Small intestine (tissue), 7 donors: ENCODE results near the gene DPH2. TPM values are rescaled to one million over a fixed set of nuclear protein-coding genes. Genes with fewer than 3 reads are reported as not detected.

ENCODE experiments used
- DNase-seq, 2 donors: peaks; one replicate each; pipeline versions ENCODE4 v3.0.0 to v3.0.0-alpha.2; 2013
- FAIRE-seq: peaks from 2 replicates; lab custom pipeline; 2012; peaks lifted over from hg19 to GRCh38; lab: Jason Lieb, UNC
- H3K27ac ChIP-seq, 3 donors: one replicate each; pipeline ENCODE4 v1.5.1; 2013; ENCODE audit warnings: low read length in 2 of 3, mild to moderate bottlenecking in 2 of 3, control low read depth in 1 of 3, inconsistent platforms in 1 of 3, low read depth in 1 of 3, moderate library complexity in 1 of 3
- H3K27me3 ChIP-seq, 3 donors: one replicate each; pipeline ENCODE4 v1.6.1; 2013; ENCODE audit warnings: low read length in 3 of 3, inconsistent platforms in 1 of 3; ENCODE audit not compliant: control insufficient read depth in 3 of 3, insufficient read depth in 3 of 3
- H3K36me3 ChIP-seq, 3 donors: one replicate each; pipeline ENCODE4 v1.6.1; 2013; ENCODE audit warnings: low read length in 3 of 3, inconsistent platforms in 1 of 3, low read depth in 1 of 3, mild to moderate bottlenecking in 1 of 3, moderate library complexity in 1 of 3; ENCODE audit not compliant: control insufficient read depth in 3 of 3, insufficient read depth in 2 of 3
- H3K4me1 ChIP-seq, 3 donors: one replicate each; pipeline ENCODE4 v1.6.1; 2013; ENCODE audit warnings: low read length in 2 of 3, inconsistent platforms in 1 of 3, low read depth in 1 of 3, mild to moderate bottlenecking in 1 of 3, moderate library complexity in 1 of 3; ENCODE audit not compliant: control insufficient read depth in 3 of 3, insufficient read depth in 2 of 3
- H3K4me3 ChIP-seq, 3 donors: one replicate each; pipeline ENCODE4 v1.5.1; 2013; ENCODE audit warnings: low read length in 3 of 3, control low read depth in 1 of 3, inconsistent platforms in 1 of 3, low read depth in 1 of 3, mild to moderate bottlenecking in 1 of 3, moderate library complexity in 1 of 3
- H3K9me3 ChIP-seq, 2 donors: one replicate each; pipeline ENCODE4 v1.6.1; 2013; ENCODE audit warnings: low read depth in 1 of 2, low read length in 1 of 2; ENCODE audit not compliant: control insufficient read depth in 2 of 2, insufficient read depth in 1 of 2
- WGBS, 3 donors: extraction: QIAGEN DNeasy Blood & Tissue Kit; methylation state at CpG; one replicate each; pipeline ENCODE4 v1.1.7; 2013; 5-methylcytosine and 5-hydroxymethylcytosine counted together
- polyA plus RNA-seq, 4 donors: library from polyadenylated mRNA; stranded (reverse) in 3 of 4; unstranded in 1 of 4; fragments of 200-250 nt in 3 of 4; fragments of 120-200 nt in 1 of 4; gene quantifications; one replicate each; pipeline versions ENCODE4 v1.2.1 to v1.2.3, GENCODE V29; 2013
- donor health status: healthy with polysubstance abuse.
- donor health status: control.
- donor health status: control.
- donor health status: Bipolar disorder and iron deficiency.
- donor health status: healthy.

The DPH2 gene
- polyA plus RNA-seq, 4 donors, result 5.8 to 25.2 (median 15.6) TPM

DNA sequence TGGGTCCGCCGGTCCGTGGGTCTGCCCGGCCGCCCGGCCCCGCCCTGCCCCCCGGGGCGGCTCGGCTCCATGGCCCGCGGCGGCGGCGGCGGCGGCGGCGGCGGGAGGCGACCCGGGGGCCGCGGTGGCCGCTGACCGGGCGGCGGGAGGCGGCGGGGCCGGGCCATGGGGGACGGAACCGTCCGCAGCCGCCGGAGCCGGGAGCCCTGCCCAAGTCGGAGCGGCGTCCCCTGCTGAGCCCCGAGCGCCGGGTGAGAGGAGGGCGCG is 9.4 kb downstream of the DPH2 start:
- no peaks in the 10 kb centered on the region for H3K9me3 ChIP-seq
- peak overlapping the region; percentile 39 to 77 (median 45) for H3K4me3 ChIP-seq
- H3K27ac ChIP-seq, result peak overlapping the region in 2 of 3 donors; percentile 34 to 40
- peaks cover 0 to 61% (median 3%) of the 10 kb centered on the region in 3 donors for H3K36me3 ChIP-seq
- H3K4me1 ChIP-seq, result peaks cover 13 to 43% (median 14%) of the 10 kb centered on the region in 3 donors
- H3K27me3 ChIP-seq, result no peaks in the 10 kb centered on the region
- WGBS, 3 donors, result 0 to 1% (median 0%) methylated on average over 5 to 45 of the region's 45 CpGs
- DNase-seq (no peak), FAIRE-seq (no peak)

DNA sequence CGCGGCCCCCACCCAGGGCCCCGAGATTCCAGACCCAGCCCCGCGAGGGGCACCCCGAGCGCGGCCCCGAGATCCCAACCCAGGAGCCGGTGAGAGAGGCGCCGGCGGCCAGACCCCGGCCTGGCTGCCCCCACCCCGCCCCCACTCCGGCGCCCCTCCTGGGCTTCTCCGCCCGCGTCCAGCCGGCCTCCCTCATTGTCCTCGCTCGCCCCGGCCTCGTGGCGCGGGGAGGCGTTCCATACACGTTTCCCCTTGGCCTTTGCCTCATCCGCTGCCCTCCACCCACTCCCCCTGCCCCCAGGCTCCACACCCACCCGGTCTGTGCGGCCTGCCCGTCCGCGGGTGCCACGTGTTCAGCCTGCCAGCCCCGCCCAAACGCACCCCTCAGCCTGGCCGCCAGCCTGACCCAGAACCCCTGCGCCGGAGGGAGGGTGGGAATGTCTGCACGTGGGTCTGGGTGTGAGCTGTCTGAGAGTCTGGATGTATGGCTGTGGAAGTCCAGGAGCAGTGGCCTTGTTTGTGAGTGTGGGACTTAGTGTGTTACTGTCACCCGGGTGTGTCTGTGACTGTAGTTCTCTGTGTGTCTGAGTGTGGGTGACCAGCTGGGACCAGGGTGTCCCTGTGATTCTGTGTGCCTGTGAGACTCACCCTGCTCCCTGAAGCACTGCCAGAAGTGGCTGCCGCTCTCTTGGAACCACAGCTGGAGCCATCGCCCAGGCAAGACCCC is 9.9 kb downstream of the DPH2 start:
- Histone ChIP-seq H3K9me3 (no peaks in the 10 kb centered on the region), H3K4me3 (peak overlapping the region; percentile 39 to 77 (median 45)), H3K4me1 (peaks cover 13 to 43% (median 14%) of the 10 kb centered on the region in 3 donors), H3K36me3 (peaks cover 0 to 66% (median 3%) of the 10 kb centered on the region in 3 donors), H3K27ac (peak overlapping the region; percentile 34 to 42 (median 40)), H3K27me3 (no peaks in the 10 kb centered on the region)
- DNase-seq (peak; percentile 60 to 82), FAIRE-seq (no peak)
- 3 to 4% (median 4%) methylated on average over 29 to 45 of the region's 45 CpGs for WGBS, 3 donors

DNA sequence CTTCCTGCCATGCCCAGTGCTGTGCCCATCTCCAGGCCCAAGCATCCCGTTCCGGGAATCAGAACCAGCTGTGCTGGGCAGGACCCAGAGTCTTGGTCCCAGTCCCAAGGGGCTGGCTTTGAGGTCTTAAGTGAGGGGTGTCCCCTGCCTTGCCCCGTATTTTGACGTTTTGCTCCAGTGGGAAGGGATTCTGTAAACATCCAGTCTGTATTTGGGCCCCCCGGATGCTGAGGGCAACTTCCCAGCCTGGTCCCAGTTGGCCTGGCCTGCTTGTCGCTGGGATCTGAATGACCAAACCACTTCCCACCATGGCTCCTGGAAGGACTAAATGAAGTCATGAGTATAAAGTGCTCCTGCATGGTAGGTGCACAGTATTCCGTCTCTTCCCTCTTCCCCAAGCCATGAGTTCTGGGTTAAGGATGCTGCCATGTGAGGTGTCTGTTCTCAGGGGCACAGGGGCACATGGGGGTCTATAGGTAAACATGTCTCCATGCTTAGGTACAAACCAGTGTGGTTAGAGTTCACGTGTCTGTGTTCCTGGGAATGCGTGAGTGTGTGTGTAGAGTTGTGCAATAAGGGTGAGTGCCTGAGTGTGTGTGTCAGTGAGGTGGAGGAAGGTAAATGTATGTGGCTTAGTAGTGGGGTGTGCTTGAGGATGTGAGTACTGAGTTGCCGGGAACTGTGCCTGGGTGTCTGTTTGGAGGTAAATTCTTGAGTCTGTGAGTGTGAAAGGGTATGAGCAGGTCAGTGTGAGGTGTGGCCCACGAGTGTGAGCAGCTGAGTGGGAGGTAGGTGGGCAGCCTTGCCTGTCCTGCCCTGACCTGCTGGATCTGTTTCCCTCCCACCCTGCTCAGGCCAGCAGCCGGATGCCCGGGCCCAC is 10.7 kb downstream of the DPH2 start:
- Histone ChIP-seq H3K27me3 (no peaks in the 10 kb centered on the region), H3K9me3 (no peaks in the 10 kb centered on the region), H3K27ac (peak overlapping the region; percentile 24 to 42 (median 34)), H3K4me3 (peak overlapping the region in 1 of 3 donors; percentile 39), H3K36me3 (peaks cover 0 to 73% (median 4%) of the 10 kb centered on the region in 3 donors), H3K4me1 (peaks cover 13 to 43% (median 14%) of the 10 kb centered on the region in 3 donors)
- peak; percentile 33 to 36 for DNase-seq
- 47 to 63% (median 58%) methylated on average over 13 of the region's 13 CpGs for WGBS, 3 donors
- no peak for FAIRE-seq

DNA sequence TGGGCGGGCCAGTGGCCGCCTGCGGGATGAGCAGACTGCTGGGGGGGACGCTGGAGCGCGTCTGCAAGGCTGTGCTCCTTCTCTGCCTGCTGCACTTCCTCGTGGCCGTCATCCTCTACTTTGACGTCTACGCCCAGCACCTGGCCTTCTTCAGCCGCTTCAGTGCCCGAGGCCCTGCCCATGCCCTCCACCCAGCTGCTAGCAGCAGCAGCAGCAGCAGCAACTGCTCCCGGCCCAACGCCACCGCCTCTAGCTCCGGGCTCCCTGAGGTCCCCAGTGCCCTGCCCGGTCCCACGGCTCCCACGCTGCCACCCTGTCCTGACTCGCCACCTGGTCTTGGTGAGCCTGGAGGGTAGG is 11.3 kb downstream of the DPH2 start:
- H3K27ac ChIP-seq, result no peak overlapping the region

DNA sequence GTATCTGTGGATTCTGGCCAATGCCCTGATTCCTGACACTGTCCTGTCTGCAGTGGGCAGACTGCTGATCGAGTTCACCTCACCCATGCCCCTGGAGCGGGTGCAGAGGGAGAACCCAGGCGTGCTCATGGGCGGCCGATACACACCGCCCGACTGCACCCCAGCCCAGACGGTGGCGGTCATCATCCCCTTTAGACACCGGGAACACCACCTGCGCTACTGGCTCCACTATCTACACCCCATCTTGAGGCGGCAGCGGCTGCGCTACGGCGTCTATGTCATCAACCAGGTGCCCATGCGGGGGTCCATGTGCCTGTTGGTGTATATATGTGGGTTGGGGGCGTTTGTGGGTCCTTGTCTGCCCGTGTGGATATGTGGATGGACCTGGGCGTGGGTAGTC is 11.8 kb downstream of the DPH2 start:
- Histone ChIP-seq H3K4me1 (peaks cover 4 to 45% (median 4%) of the 10 kb centered on the region in 3 donors), H3K9me3 (no peaks in the 10 kb centered on the region), H3K4me3 (no peak overlapping the region), H3K36me3 (peaks cover 0 to 71% (median 5%) of the 10 kb centered on the region in 3 donors), H3K27ac (no peak overlapping the region), H3K27me3 (no peaks in the 10 kb centered on the region)
- DNase-seq (no peak), FAIRE-seq (no peak)
- 93 to 95% (median 94%) methylated on average over 20 of the region's 20 CpGs for WGBS, 3 donors

More for the DNA sequence above, 11.3 kb downstream of the DPH2 start:
- DNase-seq (peak in 1 of 2 donors; percentile 51), FAIRE-seq (no peak)
- Histone ChIP-seq H3K9me3 (no peaks in the 10 kb centered on the region), H3K27me3 (no peaks in the 10 kb centered on the region), H3K4me3 (no peak overlapping the region), H3K36me3 (peaks cover 0 to 75% (median 5%) of the 10 kb centered on the region in 3 donors), H3K4me1 (peaks cover 8 to 45% (median 8%) of the 10 kb centered on the region in 3 donors)
- 50 to 79% (median 51%) methylated on average over 20 of the region's 20 CpGs for WGBS, 3 donors

DNA sequence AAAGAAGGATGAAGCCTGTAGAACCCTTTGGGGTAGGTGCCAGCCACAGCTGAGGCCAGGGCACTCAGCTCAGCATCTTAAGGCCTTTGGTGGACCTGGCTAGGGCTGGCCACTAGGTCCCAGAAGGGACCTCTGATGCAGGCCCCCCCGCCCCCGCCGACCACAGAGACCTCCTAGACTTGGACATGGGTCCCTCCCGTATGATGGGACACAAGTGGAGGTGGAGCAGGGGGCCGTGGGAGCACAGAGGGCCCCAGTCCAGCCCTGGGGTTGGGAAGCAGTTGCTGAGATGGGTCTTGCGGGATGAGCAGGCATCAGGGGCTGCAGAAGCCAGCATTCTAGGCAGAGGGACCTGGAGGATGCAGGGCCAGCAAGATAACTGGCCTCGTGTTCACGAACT is 12.4 kb downstream of the DPH2 start:
- Histone ChIP-seq H3K36me3 (peaks cover 0 to 69% (median 5%) of the 10 kb centered on the region in 3 donors), H3K4me1 (peaks cover 0 to 45% (median 0%) of the 10 kb centered on the region in 3 donors), H3K9me3 (no peaks in the 10 kb centered on the region), H3K27ac (no peak overlapping the region), H3K4me3 (no peak overlapping the region), H3K27me3 (no peaks in the 10 kb centered on the region)
- DNase-seq (no peak), FAIRE-seq (no peak)
- 89 to 94% (median 93%) methylated on average over 8 of the region's 8 CpGs for WGBS, 3 donors

DNA sequence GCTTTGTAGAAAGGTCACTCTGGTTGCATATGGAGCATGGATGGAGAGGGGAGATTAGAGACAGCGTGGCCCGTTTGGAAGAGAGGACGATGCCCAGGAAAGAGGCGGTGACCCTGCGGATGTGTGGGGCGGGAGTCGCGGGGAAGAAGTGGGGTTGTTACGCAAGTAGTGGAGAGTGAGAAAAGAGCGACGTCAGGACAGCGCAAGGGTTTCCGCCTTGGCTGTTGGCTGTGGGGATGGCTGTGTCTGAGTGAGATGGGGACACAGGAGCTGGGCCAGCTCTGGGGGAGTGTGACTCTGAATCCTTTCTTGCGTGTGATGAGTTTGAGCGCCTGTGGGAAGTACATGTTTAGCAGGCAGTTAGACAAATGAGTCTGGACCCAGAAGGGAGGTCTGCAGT is 13.0 kb downstream of the DPH2 start:
- no peaks in the 10 kb centered on the region for H3K27me3 ChIP-seq
- H3K4me3 ChIP-seq, result no peak overlapping the region
- WGBS, 3 donors, result 87 to 95% (median 87%) methylated on average over 15 of the region's 15 CpGs
- no peak for FAIRE-seq
- DNase-seq, result no peak
- peaks cover 0 to 66% (median 3%) of the 10 kb centered on the region in 3 donors for H3K36me3 ChIP-seq
- H3K4me1 ChIP-seq, result peaks cover 0 to 45% (median 0%) of the 10 kb centered on the region in 3 donors
- H3K9me3 ChIP-seq, result no peaks in the 10 kb centered on the region
- no peak overlapping the region for H3K27ac ChIP-seq

DNA sequence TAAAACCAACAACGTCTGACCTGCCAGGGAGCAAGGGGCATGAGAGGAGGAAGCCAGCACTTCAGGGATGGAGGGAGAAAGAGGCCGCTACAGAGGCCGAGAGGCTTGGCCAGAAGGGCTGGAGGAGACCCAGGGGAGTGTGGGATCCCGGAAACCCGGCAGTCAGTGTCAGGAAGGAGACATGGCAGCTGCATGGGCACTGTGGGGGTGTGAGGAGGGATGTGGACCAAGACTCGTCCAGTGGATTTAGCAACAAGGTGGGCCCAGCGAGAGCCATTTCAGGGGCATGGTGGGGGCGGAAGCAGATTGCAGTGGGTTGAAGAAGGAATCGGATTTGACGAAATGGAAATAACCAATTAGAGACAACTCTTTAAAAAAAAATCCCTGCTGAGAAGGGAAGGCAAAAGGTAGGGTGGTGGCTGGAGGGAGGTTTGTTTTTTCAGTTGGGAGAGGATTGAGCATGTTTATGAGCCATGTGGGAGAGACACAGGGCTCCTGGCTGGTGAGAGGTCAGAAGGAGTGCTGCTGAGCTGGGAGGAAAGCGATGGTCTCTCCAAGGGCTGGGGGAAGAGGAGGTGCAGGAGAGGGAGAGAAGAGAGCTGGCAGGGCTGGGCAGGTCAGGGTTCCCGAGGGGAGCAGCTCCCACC is 13.6 kb downstream of the DPH2 start:
- Histone ChIP-seq H3K4me3 (no peak overlapping the region), H3K36me3 (peaks cover 0 to 60% (median 3%) of the 10 kb centered on the region in 3 donors), H3K9me3 (no peaks in the 10 kb centered on the region), H3K4me1 (peaks cover 0 to 45% (median 0%) of the 10 kb centered on the region in 3 donors), H3K27me3 (no peaks in the 10 kb centered on the region), H3K27ac (no peak overlapping the region)
- 81 to 87% (median 87%) methylated on average over 12 of the region's 12 CpGs for WGBS, 3 donors
- FAIRE-seq (no peak), DNase-seq (no peak)
